DOHH2 (cell line): Measurements from ENCODE around the gene KRTAP6-2.

Experiments used
- H3F3A ChIP-seq: fragments of 200-600 bp; sonication (generic), shearing (Covaris generic); 2 replicates; pipeline ENCODE4 v1.6.0; 2016; ENCODE audit warnings: antibody characterized with exemption, mild to moderate bottlenecking; ENCODE audit not compliant: control insufficient read depth, insufficient read depth
- H3K27ac ChIP-seq: fragments of 200-600 bp; sonication (generic); 2 replicates; pipeline ENCODE4 v1.5.1; 2014; ENCODE audit warnings: low read depth, mild to moderate bottlenecking, low read length, moderate library complexity
- H3K27me3 ChIP-seq: fragments of 200-600 bp; sonication (generic); 2 replicates; pipeline ENCODE4 v1.6.1; 2014; ENCODE audit warnings: mild to moderate bottlenecking, low read length, mixed read lengths; ENCODE audit not compliant: control insufficient read depth
- H3K36me3 ChIP-seq: fragments of 200-600 bp; sonication (generic); 2 replicates; pipeline ENCODE4 v1.6.1; 2014; ENCODE audit warnings: mild to moderate bottlenecking, low read length, moderate library complexity, mixed read lengths; ENCODE audit not compliant: control insufficient read depth
- H3K4me1 ChIP-seq: fragments of 200-600 bp; sonication (generic); 2 replicates; pipeline ENCODE4 v1.6.1; 2014; ENCODE audit warnings: mild to moderate bottlenecking, low read length, mixed read lengths; ENCODE audit not compliant: control insufficient read depth
- H3K4me2 ChIP-seq: fragments of 200-600 bp; sonication (generic); 2 replicates; pipeline ENCODE4 v1.6.0; 2014; ENCODE audit warnings: mild to moderate bottlenecking, low read length, moderate library complexity
- H3K4me3 ChIP-seq: fragments of 200-600 bp; sonication (generic); 2 replicates; pipeline ENCODE4 v1.5.1; 2014; ENCODE audit warnings: mild to moderate bottlenecking, low read length, mixed read lengths
- H3K79me2 ChIP-seq: fragments of 200-600 bp; sonication (generic); 2 replicates; pipeline ENCODE4 v1.6.1; 2014; ENCODE audit warnings: mild to moderate bottlenecking, low read length, mixed read lengths; ENCODE audit not compliant: control insufficient read depth
- H3K9me2 ChIP-seq: fragments of 200-600 bp; sonication (generic); replicated peaks from 2 replicates; pipeline ENCODE4 v1.6.1; 2014; ENCODE audit warnings: mild to moderate bottlenecking, low read length, mixed read lengths; ENCODE audit not compliant: control insufficient read depth
- H3K9me3 ChIP-seq: fragments of 200-600 bp; sonication (generic); 2 replicates; pipeline ENCODE4 v1.6.1; 2014; ENCODE audit warnings: antibody characterized with exemption, low read length, mixed read lengths; ENCODE audit not compliant: control insufficient read depth, insufficient read depth
- H4K20me1 ChIP-seq: fragments of 200-600 bp; sonication (generic); 2 replicates; pipeline ENCODE4 v1.6.0; 2014; ENCODE audit warnings: low read depth, mild to moderate bottlenecking, antibody characterized with exemption, low read length, moderate library complexity; ENCODE audit not compliant: control insufficient read depth, insufficient read depth
- EZH2phosphoT487 ChIP-seq: fragments of 200-600 bp; sonication (generic); IDR thresholded peaks from 2 replicates; pipeline ENCODE4 v1.6.1; 2017; ENCODE audit warnings: borderline replicate concordance, mild to moderate bottlenecking, antibody characterized with exemption, low read length, moderate library complexity, mixed read lengths
- TF ChIP-seq, protein P1 (sequence below): fragments of 200-600 bp; sonication (generic); IDR thresholded peaks from one replicate; pipeline ENCODE4 v1.5.1; 2014; ENCODE audit warnings: antibody characterized with exemption, mild to moderate bottlenecking, low read depth, low read length; ENCODE audit not compliant: poor library complexity, severe bottlenecking

KRTAP6-2 gene

DNA sequence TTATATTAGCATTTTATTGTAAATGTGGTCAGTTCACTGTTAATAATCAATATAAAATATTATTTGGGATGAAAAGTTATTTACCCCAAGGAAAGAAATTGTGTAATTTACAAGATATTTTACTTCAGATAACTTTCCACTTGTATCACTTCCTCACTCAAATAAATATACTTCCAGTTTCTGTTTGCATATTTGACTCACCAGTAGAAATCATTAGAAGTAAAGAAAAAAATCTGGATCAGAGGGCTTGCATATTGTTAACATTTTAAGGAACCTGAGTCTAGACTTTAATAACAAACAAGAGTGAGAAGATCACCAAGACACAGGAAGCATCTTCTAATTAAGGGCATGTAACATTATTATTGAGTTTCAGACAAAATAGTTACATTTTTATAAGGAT lies 21.4 kb upstream of the KRTAP6-2 start:
- H3K27me3 ChIP-seq: no peaks in the 10 kb centered on the region
- no peak overlapping the region for H3K27ac ChIP-seq
- H3K4me3 ChIP-seq: no peak overlapping the region
- H3F3A ChIP-seq: no peaks in the 10 kb centered on the region
- no peak overlapping the region for H3K4me2 ChIP-seq
- TF ChIP-seq EZH2phosphoT487: no peak
- TF ChIP-seq, protein P1, sequence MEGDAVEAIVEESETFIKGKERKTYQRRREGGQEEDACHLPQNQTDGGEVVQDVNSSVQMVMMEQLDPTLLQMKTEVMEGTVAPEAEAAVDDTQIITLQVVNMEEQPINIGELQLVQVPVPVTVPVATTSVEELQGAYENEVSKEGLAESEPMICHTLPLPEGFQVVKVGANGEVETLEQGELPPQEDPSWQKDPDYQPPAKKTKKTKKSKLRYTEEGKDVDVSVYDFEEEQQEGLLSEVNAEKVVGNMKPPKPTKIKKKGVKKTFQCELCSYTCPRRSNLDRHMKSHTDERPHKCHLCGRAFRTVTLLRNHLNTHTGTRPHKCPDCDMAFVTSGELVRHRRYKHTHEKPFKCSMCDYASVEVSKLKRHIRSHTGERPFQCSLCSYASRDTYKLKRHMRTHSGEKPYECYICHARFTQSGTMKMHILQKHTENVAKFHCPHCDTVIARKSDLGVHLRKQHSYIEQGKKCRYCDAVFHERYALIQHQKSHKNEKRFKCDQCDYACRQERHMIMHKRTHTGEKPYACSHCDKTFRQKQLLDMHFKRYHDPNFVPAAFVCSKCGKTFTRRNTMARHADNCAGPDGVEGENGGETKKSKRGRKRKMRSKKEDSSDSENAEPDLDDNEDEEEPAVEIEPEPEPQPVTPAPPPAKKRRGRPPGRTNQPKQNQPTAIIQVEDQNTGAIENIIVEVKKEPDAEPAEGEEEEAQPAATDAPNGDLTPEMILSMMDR: no peak
- H3K36me3 ChIP-seq: no peaks in the 10 kb centered on the region
- H3K79me2 ChIP-seq: no peaks in the 10 kb centered on the region
- no peaks in the 10 kb centered on the region for H3K4me1 ChIP-seq
- no peaks in the 10 kb centered on the region for H4K20me1 ChIP-seq
- no peaks in the 10 kb centered on the region for H3K9me2 ChIP-seq
- peaks cover 2% of the 10 kb centered on the region; the same call in 1 of the 2 replicates for H3K9me3 ChIP-seq

DNA sequence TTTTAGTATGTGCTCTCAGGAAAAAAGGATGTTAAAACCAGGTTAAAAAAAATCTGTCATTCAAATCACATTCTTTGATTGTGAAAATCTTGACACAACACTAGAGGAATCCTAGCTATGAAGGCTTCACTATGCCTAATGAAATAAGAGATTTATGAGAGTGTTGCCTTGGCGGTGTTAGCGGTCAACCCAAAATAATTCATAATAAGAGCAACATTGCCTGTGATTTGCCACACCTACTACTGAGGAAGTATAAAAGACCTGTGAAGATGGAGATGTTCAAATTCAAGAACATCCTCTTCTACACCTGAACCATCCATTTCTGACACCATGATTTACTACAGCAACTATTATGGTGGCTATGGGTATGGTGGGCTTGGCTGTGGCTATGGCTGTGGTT lies 17.4 kb upstream of the KRTAP6-2 start, which contains the start of gene KRTAP20-1:
Gene KRTAP20-1 (plus strand): TSS at position 301 of the 400 bp plus-strand sequence. CDS start 30 bp downstream, at position 331.
- no peaks in the 10 kb centered on the region for H3F3A ChIP-seq
- no peaks in the 10 kb centered on the region for H3K36me3 ChIP-seq
- no peaks in the 10 kb centered on the region for H3K4me1 ChIP-seq
- no peak within 1 kb of the TSS for H3K27ac ChIP-seq
- no peaks in the 10 kb centered on the region for H3K9me2 ChIP-seq
- no peaks in the 10 kb centered on the region for H3K27me3 ChIP-seq
- TF ChIP-seq EZH2phosphoT487: no peak
- H3K4me2 ChIP-seq: no peak within 1 kb of the TSS
- H3K79me2 ChIP-seq: no peaks in the 10 kb centered on the region
- H3K9me3 ChIP-seq: peaks cover 6% of the 10 kb centered on the region; the same call in 1 of the 2 replicates
- no peaks in the 10 kb centered on the region for H4K20me1 ChIP-seq
- no peak within 1 kb of the TSS for H3K4me3 ChIP-seq

DNA sequence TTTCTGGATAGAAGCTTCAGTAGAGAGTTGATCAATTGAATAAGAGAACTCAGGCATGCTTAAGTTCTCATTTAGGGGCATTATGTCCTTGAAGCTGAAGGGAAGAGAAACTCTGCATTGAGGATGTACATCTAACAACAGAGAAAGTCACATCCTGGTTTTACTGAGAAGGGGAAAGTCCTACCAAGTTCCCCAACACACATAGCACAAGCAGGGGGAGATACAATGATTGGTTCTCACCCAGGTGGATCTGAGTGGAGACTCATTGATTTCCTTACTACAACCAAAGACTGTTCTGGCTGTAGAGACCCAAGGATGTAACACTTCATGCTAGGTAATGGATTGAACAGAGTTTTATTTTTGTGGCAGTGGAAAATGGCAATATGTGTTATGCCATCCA lies 16.5 kb upstream of the KRTAP6-2 start:
- H3K27me3 ChIP-seq: no peaks in the 10 kb centered on the region
- no peaks in the 10 kb centered on the region for H3K36me3 ChIP-seq
- H3K9me2 ChIP-seq: no peaks in the 10 kb centered on the region
- no peak overlapping the region for H3K4me2 ChIP-seq
- H3K27ac ChIP-seq: no peak overlapping the region
- no peaks in the 10 kb centered on the region for H3K4me1 ChIP-seq
- H3K9me3 ChIP-seq: peaks cover 6% of the 10 kb centered on the region; the same call in 1 of the 2 replicates
- no peak for TF ChIP-seq EZH2phosphoT487
- TF ChIP-seq, protein P1: no peak
- H3F3A ChIP-seq: no peaks in the 10 kb centered on the region
- H3K79me2 ChIP-seq: no peaks in the 10 kb centered on the region
- H4K20me1 ChIP-seq: no peaks in the 10 kb centered on the region
- H3K4me3 ChIP-seq: no peak overlapping the region

DNA sequence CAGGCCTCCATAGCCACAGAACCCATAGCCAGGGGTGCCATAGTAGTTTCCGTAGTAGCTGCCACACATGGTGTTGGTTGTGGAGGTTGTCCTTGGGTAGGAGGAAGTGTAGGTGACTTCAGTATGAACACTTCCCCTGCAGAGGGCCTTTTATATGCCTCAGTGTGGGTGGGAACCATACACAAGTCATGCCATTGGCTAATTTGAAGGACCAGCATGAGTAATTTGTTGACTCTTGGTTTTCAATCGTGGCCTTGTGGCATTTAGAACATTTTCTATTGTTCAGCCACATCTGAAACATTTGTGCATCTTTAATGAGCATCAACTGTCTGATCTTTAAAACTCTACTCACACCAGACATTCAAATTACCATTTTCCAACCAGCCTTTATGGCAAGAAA lies 15.1 kb upstream of the KRTAP6-2 start, which contains the start of gene KRTAP6-1:
Gene KRTAP6-1 (minus strand): TSS at position 95 of the 400 bp plus-strand sequence. CDS start 26 bp downstream, at position 69.
- TF ChIP-seq EZH2phosphoT487: no peak
- TF ChIP-seq, protein P1: no peak
- Histone ChIP-seq H3K4me2 (no peak within 1 kb of the TSS), H3K9me2 (no peaks in the 10 kb centered on the region), H3K27ac (no peak within 1 kb of the TSS), H3K36me3 (no peaks in the 10 kb centered on the region), H3F3A (no peaks in the 10 kb centered on the region), H3K27me3 (no peaks in the 10 kb centered on the region), H3K4me3 (no peak within 1 kb of the TSS), H3K79me2 (no peaks in the 10 kb centered on the region), H3K4me1 (no peaks in the 10 kb centered on the region), H4K20me1 (no peaks in the 10 kb centered on the region), H3K9me3 (peaks cover 6% of the 10 kb centered on the region; the same call in 1 of the 2 replicates)
